Suprapubic skin (tissue), 3 donors: ENCODE data around the gene TNXB.
"Not testable (repeated sequence)": the region's sequence is repeated elsewhere in the genome, so short reads cannot be mapped to it uniquely, and the experiment has no call there.

ENCODE experiments used
- CTCF ChIP-seq, 2 donors: fragments of 200-600 bp in 1 of 2; fragments of 450-650 bp in 1 of 2; sonication (generic) in 1 of 2; IDR thresholded peaks; one replicate each; pipeline ENCODE4 v1.5.1; 2016 to 2019; ENCODE audit warnings: antibody characterized with exemption in 2 of 2, mild to moderate bottlenecking in 1 of 2, moderate library complexity in 1 of 2
- POLR2AphosphoS5 ChIP-seq, 3 donors: sonication (generic); formaldehyde crosslinking; IDR thresholded peaks; one replicate each; pipeline ENCODE4 v1.6.1; 2017; ENCODE audit warnings: antibody characterized with exemption in 3 of 3

- TF ChIP-seq CTCF, POLR2AphosphoS5 (IDR thresholded peaks at IDR 0.05): not testable (repeated sequence)
Observed at GRCh38 chr6:32055756-32056155, 53.4 kb downstream of the TNXB start.
